HG03139 (cell line): ENCODE data around the gene GDPD5.
A peak's percentile ranks its signal among the peaks of the same experiment; 100 is the strongest.

ENCODE experiments used
- ATAC-seq: cut with Tn5 transposase; IDR thresholded peaks from one replicate; pipeline ENCODE4 v1.9.1; 2021; ENCODE audit not compliant: unreplicated experiment

The GDPD5 gene, protein sequence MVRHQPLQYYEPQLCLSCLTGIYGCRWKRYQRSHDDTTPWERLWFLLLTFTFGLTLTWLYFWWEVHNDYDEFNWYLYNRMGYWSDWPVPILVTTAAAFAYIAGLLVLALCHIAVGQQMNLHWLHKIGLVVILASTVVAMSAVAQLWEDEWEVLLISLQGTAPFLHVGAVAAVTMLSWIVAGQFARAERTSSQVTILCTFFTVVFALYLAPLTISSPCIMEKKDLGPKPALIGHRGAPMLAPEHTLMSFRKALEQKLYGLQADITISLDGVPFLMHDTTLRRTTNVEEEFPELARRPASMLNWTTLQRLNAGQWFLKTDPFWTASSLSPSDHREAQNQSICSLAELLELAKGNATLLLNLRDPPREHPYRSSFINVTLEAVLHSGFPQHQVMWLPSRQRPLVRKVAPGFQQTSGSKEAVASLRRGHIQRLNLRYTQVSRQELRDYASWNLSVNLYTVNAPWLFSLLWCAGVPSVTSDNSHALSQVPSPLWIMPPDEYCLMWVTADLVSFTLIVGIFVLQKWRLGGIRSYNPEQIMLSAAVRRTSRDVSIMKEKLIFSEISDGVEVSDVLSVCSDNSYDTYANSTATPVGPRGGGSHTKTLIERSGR

DNA sequence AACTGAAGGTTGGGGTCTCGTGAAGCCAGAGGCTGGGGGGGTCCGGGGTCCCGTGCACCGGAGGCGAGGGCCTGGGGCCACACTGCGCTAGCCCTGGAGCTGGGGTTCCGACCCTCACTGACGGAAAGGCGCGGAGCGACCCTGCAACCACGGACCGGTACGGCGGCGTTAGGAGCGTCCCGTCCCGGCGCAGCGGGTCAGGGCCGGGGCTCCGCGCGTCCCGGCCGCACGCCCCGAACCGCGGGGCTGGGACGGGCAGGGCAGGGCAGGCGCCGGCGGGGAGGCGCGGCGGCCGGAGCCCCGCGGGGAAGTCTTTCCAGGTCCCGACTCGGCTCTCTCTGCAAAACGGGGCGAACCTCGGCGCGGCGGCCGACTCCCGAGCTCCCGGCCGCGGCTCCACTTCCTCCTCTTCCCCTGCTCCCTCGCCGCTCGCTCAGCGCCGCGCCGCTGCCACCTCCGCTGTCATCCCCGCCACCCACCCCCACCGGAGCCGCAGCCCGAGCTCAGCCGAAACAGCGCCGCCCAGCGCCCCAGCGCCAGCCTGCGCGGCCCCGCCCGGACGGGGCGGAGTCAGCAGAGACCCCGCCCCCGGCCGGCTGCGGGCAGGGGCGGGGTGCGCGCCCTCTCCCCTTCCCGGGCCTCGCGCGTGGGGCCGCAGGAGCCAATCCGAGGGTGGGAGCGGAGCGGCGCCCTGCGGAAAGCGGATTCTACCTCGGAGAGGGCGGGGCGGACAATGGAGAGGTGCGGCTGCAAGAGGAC lies at the start of gene GDPD5:
TSS of gene GDPD5 (minus strand) at position 509 of the 759 bp plus-strand sequence. CDS start 48,206 bp downstream, outside the sequence.
- ATAC-seq: peak; percentile 55

DNA sequence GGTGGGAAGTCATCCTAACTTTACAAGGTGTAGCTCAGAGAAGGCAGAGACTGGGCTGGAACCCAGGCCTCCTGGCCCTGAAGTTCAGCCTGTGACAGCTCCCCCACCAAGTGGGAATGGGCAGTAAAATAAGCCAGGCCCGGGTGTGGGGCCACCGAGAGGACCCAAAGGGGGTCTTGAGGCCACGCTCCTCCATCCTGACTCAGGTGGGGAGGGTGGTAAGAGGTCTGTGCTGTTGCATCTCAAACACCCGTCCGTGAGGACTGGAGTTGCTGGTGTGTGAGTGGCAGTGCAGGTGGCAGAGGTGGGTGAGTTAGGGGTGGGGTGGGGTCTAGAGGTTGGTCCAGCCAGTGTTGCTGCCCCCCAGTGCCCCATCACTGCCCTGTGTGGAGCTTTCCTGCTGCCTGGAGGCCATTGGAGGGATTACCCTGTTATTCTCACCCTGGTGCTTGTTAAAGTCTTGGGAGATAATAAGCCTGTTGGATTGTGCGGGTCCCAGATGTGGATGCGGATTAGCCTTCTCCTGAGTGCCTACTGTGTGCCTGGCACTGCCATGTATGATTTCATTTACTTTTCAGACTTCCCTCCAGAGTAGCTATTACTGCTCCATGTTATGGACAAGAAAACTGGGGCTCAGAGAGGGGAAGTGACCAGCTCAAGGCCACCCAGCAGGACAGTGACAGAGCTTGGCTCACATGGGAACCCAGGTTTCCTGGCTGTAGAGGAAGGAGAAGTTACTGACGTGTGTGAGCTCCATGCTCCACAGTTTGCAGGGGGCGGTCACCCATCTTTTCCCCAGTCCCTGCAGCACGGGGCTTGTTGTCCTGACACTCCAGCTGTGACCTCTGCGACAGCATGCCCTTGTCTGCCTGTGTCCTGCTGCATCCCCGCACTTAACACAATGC lies 49.2 kb upstream of the GDPD5 start:
- no peak for ATAC-seq

DNA sequence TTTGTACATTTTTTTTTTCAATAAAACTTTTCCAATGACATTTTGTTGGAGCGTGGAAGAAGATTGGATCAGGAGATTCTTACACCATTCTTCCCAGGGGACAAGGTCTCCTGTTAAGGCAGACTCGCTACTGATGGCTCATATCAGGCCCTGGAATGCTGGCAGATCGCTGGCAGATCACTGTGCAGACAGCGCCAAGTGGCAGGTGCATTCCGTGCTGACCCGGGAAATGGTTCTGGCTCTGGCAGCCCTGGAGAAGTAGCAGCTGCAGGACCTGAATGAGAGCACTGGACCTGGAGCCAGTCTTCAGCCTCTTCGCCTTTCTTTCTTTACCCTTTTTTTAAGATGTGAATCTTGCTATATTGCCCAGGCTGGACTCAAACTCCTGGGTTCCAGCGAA lies 47.0 kb upstream of the GDPD5 start:
- no peak for ATAC-seq

DNA sequence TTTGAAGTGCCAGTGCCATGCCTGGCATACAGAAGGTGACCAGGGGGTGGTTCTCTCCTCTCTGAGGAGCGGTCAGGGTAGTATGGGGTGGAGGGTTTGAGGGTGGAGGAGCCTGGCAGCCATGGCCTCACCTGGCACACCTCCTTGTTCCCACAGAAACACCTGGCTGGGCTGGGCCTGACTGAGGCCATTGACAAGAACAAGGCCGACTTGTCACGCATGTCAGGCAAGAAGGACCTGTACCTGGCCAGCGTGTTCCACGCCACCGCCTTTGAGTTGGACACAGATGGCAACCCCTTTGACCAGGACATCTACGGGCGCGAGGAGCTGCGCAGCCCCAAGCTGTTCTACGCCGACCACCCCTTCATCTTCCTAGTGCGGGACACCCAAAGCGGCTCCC lies 45.9 kb upstream of the GDPD5 start:
- ATAC-seq: no peak

DNA sequence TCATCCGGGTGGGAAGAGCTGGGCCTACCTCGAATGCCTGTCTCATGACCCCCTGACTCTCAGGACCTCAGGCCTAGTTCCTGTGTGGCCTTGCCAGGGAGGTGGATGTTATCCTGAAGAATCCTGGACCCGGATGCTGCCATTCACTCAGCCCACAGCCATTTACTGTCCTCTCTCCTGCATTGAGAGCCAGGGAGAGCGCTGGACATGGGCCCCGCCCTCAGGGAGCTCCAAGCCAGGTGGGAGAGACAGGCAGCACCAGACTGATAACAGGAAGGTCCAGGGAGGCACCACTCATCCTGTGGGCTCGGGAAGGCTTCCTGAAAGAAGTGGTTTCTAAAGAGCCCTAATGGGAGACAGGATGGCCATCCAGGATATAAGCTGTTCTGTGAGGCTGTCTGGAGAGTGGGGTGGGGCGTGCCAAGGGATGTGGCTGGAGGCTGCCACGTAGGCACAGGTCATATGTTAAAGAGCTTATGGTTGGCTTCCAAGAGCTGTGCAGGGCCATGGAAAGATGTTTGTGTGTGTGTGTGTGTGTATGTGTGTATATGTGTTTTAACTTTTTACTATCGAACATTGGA lies 44.9 kb upstream of the GDPD5 start:
- no peak for ATAC-seq

DNA sequence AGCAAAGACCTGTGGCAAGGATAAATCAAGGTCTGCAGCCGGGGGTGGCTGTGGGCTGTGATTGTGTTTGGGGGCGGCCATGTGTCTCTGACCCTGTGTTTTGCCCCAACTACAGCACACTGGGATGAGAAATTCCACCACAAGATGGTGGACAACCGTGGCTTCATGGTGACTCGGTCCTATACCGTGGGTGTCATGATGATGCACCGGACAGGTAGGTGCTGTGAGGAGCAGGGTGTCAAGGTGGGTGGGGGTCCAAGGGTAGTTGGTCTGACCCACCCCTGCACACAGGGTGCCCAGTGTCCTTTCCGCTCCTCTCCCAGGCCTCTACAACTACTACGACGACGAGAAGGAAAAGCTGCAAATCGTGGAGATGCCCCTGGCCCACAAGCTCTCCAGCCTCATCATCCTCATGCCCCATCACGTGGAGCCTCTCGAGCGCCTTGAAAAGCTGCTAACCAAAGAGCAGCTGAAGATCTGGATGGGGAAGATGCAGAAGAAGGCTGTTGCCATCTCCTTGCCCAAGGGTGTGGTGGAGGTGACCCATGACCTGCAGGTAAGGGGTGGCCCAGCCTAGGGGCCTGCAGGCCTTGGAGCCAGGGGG lies 43.0 kb upstream of the GDPD5 start:
- no peak for ATAC-seq

DNA sequence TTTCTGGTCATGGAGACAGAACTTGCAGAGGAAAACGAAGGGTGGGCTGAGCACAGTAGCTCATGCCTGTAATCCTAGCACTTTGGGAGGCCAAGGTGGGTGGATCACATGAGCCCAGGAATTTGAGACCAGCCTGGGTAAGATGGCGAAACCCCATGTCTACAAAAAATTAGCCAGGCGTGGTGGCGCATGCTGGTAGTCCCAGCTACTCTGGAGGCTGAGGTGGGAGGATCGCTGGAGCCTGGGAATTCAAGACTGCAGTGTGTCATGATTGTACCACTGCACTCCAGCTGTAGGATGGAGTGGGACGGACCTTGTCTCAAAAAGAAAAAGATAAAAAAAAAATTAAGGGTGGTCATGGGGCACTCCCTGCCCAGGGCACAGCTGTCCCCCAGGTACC lies 42.2 kb upstream of the GDPD5 start:
- ATAC-seq: no peak

DNA sequence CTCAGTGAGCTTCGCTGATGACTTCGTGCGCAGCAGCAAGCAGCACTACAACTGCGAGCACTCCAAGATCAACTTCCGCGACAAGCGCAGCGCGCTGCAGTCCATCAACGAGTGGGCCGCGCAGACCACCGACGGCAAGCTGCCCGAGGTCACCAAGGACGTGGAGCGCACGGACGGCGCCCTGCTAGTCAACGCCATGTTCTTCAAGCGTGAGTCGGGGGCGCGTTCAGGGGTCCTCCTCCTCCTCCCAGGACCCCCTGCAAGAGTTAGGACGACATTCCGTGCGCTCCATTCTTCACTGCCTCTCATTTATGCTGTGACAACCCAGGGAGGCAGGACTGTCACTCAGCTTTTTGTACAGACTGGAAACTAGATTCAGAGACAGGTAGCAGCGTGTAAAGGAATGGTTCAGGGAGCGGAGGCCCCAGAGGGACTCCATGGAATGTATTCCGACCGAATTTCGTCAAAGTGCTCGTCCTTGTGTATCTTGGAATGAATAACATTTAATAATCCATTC lies 41.1 kb upstream of the GDPD5 start:
- no peak for ATAC-seq

DNA sequence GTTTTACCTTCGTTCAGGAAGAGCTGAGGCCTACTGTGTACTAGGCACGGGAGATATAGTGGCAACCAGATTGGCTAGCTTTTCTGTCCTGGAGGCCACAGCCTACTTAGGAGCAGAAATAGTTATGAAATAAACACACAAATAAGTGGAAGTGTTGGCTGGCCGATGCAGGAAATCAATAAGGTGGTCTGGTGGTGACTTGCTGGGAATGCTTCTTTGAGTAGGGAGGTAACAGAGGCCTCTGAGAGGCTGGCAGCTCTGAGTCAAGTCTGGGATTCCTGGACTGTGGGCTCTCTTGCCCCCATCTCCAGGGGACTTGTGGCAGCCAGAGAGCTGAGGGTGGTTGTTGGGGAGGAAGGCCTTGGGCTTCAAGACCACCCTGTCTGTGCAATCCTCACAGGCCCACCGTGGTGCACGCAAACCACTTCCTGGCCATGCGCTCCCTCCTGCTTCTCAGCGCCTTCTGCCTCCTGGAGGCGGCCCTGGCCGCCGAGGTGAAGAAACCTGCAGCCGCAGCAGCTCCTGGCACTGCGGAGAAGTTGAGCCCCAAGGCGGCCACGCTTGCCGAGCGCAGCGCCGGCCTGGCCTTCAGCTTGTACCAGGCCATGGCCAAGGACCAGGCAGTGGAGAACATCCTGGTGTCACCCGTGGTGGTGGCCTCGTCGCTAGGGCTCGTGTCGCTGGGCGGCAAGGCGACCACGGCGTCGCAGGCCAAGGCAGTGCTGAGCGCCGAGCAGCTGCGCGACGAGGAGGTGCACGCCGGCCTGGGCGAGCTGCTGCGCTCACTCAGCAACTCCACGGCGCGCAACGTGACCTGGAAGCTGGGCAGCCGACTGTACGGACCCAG lies 40.4 kb upstream of the GDPD5 start:
- ATAC-seq: no peak

DNA sequence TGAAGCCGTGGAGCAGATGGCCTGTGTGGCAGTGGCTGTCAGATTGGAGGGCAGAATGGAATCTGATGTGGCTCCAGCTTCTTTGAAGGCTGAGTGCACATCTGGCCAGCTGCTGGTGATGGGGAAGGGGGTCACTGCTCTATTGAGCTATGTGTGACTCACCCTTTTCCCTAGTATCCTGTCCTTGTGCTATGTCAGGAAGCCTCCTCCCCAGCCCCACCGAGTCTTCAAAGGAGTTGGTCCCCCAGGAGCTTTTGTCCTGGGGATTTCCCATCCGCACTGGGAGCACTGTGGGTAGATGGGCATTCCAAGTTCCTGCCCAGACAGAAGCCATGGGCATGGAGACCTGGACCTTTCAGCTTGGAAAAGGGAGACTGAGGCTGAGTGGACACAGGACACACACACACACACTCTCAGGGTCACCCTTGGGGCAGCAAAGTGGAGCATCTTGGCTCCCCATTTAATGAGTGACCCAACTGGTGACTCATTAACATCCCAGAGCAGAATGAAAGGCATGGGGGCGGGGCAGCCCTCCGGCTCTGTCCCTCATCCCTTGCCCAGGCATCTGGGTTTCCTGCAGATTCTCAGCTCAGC lies 39.6 kb upstream of the GDPD5 start:
- ATAC-seq: no peak

DNA sequence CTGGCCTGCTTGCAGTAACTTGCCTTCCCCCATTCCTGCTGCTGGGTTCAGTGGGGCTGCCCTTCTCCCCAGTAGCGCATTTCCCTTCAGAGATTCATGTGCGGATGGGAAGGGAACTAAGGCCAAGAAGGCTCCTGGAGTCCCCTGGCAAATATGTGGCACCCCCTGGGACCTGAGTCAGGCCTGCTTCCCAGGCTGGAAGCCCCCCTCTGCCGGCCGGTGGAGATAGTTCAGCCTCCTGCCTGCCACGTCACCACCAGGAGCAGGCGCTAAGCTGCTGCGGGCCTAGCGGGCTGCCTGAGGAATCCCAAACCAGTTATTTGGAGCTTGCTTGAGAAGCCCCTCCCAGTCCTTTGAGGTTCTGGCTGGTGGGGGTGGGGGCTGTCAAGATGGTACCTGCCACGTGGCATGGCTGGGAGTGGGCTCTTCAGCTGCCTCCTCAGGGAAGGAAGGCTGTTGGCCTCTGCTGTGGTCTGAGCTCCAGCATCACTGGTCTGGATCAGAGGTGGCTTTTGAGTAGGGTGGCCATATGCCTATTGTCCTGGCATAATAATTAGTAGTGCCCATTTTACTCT lies 38.3 kb upstream of the GDPD5 start:
- no peak for ATAC-seq

DNA sequence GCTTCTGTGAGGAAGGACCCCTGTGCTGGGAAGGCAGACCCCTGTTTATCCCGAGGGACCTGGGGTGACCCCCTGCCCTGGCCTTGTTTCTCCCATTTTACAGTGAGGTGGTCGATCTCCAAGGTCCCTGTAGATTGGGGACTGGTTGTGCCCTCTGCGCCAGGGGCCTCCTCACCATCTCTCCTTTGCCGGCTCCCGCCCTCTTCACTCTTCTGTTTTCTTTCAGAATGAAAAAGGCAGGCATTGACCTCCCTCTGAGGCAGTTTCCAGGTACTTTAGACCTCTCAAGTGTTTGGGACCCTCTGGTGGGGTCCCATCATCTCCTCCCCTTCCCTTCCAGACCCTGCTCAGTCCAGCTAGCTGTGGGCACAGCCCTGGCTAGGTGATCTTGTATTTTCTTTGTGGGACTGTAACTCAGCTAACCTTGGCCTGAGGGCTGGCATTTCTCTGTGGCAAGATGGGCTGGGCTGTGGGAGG lies 37.8 kb upstream of the GDPD5 start:
- no peak for ATAC-seq

DNA sequence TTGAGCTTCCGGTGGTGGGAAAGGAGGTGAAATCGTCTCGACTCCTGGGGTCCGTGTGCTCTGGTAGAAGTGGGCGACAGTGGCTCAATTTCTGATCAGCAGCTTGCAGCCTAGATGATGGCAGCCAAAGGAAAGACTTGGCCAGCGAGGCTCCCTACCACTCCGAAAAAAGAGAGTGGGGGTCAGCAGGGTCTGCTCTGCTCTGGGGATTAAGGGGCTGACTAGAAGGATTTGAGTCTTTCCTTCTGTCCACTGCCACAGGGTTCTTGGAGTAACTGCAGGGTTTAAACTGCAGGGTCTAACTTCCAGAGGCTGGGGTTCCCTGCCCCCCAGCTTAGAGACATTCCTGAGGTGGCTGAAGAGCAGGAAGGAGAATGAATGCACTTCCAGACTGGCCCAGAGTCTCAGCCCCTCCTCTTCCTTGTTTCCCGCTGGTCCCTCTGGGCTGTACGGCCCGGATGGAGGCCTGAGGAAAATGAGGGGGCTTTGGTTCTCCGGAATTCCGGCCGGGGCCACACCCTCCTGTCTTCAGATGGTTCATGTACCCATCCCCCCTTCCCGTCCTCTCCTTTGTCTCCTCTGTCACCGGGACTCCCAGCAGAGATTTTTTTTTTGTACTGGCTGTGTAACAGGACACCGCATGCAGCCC lies 37.2 kb upstream of the GDPD5 start:
- ATAC-seq: no peak

DNA sequence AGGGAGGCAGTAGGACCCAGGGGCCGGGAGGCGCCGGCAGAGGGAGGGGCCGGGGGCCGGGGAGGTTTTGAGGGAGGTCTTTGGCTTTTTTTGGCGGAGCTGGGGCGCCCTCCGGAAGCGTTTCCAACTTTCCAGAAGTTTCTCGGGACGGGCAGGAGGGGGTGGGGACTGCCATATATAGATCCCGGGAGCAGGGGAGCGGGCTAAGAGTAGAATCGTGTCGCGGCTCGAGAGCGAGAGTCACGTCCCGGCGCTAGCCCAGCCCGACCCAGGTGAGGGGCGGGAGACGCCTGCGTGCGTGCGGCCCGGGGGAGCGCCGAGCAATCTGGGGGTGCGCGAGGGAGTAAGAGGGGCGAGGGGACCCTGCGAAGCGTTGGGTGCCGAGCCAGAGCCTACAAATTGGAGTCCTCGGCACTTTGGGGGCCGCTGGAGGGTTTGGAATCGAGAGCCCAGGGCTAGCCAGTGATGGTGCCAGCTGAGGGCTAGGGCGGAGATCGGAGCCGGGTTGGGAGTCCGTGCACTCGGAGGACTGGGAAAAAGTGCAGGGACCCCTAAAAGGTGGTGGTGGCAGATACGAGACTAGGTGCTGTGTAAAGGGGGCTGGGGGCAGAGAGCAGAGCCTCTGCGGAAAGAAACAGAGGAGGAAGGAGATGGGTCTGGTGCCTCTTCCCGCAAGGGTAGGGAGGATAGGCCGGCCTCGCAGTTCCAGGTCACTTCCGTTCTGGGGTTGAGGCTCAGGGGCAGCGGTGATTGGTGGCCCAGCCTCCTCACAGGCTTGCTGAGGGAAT lies 36.5 kb upstream of the GDPD5 start, which contains the start of gene SERPINH1:
TSS of gene SERPINH1 (plus strand) at position 206 of the 788 bp plus-strand sequence. CDS start 4,097 bp downstream, outside the sequence.
- ATAC-seq: peak; percentile 69

DNA sequence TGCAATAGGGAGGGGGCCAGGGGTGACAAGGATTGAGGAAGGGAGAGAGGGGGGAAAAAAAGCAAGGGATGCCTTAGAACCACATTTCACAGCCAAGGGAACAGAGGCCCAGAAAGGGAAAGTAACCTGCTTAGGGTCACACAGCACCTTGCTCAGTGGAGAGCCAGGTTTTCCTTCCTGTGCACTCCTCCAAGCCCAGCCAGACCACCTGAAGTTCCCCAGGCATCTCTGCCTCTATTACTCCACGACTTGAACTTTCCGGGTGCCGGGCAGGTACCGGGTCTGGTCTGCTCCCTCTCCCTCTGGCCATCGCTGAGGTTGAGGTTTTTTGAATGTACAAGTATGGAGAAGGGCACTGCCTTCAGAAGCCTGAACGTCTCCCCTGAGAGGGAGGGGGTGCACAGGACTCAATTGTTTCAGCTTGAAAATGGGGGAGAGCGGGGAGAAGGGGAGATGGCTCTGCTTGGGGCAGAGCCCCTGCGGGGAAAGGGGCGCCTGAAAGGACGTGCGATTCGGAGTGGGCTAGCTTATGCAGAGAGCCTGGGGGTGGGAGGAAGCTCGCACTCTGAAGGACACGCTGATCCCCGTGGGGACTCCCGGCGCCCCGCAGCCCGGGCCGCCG lies 35.8 kb upstream of the GDPD5 start:
- peak; percentile 42 for ATAC-seq

DNA sequence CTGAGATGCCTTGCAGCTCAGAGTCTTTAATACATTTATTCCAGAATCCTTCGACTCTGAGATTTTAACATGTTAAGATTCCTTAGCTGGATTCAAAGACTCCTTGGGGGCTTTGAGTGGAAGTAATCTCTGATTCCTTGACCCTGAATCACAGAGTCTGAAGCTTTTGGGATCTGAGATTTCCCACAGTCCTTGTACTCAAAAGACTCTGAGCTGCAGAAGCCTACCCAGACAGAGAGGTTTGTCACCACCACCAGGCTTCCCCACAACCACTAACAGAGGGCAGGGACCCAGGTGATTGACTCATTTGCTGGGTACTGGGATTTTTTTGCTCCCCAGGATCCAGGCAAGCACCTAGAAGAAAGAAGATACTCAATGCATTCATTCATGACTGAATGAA lies 34.9 kb upstream of the GDPD5 start:
- ATAC-seq: no peak
